ENCODE results near the gene STMP1. TPM values are rescaled to one million over a fixed set of nuclear protein-coding genes. Genes with fewer than 3 reads are reported as not detected.
A peak's percentile ranks its signal among the peaks of the same experiment; 100 is the strongest.

STMP1 gene
- total RNA-seq, 1 donor from 2014 or later: 46.3 TPM

DNA sequence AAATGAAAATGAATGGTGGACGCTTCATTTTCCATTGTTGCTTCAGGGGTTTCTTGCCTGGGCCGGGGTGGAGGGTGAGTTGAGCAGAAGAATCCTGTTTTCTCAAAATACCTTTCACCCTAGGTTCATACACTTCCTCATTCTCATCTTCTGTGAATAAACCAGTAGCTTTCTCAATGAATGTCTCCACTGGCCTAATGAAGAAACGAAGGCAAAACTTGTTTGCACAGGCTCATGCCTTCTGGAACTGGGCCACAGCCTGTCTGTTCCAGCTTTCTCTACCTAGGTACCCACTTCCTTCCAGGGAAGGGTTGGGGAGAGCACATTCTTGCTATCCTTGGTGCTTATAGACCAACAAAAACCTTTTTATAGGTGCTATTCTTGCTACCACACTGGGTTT, 21.3 kb downstream of the STMP1 start:
- H3K36me3 Mint-ChIP-seq: peaks cover 13% of the 10 kb centered on the region
- TF ChIP-seq, protein P1, sequence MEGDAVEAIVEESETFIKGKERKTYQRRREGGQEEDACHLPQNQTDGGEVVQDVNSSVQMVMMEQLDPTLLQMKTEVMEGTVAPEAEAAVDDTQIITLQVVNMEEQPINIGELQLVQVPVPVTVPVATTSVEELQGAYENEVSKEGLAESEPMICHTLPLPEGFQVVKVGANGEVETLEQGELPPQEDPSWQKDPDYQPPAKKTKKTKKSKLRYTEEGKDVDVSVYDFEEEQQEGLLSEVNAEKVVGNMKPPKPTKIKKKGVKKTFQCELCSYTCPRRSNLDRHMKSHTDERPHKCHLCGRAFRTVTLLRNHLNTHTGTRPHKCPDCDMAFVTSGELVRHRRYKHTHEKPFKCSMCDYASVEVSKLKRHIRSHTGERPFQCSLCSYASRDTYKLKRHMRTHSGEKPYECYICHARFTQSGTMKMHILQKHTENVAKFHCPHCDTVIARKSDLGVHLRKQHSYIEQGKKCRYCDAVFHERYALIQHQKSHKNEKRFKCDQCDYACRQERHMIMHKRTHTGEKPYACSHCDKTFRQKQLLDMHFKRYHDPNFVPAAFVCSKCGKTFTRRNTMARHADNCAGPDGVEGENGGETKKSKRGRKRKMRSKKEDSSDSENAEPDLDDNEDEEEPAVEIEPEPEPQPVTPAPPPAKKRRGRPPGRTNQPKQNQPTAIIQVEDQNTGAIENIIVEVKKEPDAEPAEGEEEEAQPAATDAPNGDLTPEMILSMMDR (IDR thresholded peaks at IDR 0.05; ENCODE audit: unreplicated experiment): no peak
- peak overlapping the region; percentile 57 for H3K27ac Mint-ChIP-seq
- H3K9me3 Mint-ChIP-seq: no peaks in the 10 kb centered on the region
- H3K27me3 Mint-ChIP-seq (ENCODE audit: low read depth): no peaks in the 10 kb centered on the region
- DNase-seq (ENCODE audit: low spot score in 2 of 2, unreplicated experiment in 2 of 2): no peak
- H3K4me3 Mint-ChIP-seq: no peak overlapping the region
- peaks cover 16% of the 10 kb centered on the region for H3K4me1 Mint-ChIP-seq

- Mint-ChIP-seq H3K27ac (peak overlapping the region; percentile 63), H3K36me3 (peaks cover 14% of the 10 kb centered on the region), H3K4me3 (no peak overlapping the region), H3K4me1 (peaks cover 12% of the 10 kb centered on the region), H3K27me3 (ENCODE audit: low read depth) (no peaks in the 10 kb centered on the region), H3K9me3 (no peaks in the 10 kb centered on the region)
- no peak for DNase-seq (ENCODE audit: low spot score in 2 of 2, unreplicated experiment in 2 of 2)
- TF ChIP-seq, protein P1 (IDR thresholded peaks at IDR 0.05; ENCODE audit: unreplicated experiment): no peak
These were observed 21.8 kb downstream of the STMP1 start for GRCh38 chr7:135684136-135684535.

DNA sequence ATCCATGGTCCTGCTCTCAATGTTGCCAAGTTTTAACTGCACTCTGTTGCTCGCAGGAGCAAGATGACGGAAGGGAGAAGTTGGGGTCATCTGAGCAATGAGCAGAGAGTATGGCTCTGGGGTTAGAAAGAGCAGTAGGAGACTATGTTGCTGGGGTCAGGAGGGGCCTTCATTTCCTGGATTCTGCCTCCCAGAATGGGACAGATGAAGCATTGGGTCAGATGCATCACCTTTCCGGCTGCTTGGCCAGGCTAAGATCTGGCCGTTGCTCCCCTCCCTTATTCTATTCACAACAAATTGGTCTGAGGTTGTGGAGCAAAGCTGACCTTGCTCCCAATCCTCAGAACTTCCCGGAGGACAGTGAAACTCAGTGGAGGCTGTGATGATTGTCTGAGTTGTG, 22.4 kb downstream of the STMP1 start:
- DNase-seq (ENCODE audit: low spot score in 2 of 2, unreplicated experiment in 2 of 2): no peak
- H3K4me1 Mint-ChIP-seq: peaks cover 12% of the 10 kb centered on the region
- H3K36me3 Mint-ChIP-seq: peaks cover 15% of the 10 kb centered on the region
- H3K9me3 Mint-ChIP-seq: no peaks in the 10 kb centered on the region
- H3K27me3 Mint-ChIP-seq (ENCODE audit: low read depth): no peaks in the 10 kb centered on the region
- peak overlapping the region; percentile 63 for H3K27ac Mint-ChIP-seq
- H3K4me3 Mint-ChIP-seq: no peak overlapping the region
- TF ChIP-seq, protein P1 (IDR thresholded peaks at IDR 0.05; ENCODE audit: unreplicated experiment): no peak

- Mint-ChIP-seq H3K36me3 (peaks cover 15% of the 10 kb centered on the region), H3K4me3 (no peak overlapping the region), H3K9me3 (no peaks in the 10 kb centered on the region), H3K27ac (no peak overlapping the region), H3K4me1 (peaks cover 12% of the 10 kb centered on the region), H3K27me3 (ENCODE audit: low read depth) (no peaks in the 10 kb centered on the region)
- TF ChIP-seq, protein P1 (IDR thresholded peaks at IDR 0.05; ENCODE audit: unreplicated experiment): no peak
- DNase-seq (ENCODE audit: low spot score in 2 of 2, unreplicated experiment in 2 of 2): no peak
These were observed 23.2 kb downstream of the STMP1 start for GRCh38 chr7:135685306-135686084.

DNA sequence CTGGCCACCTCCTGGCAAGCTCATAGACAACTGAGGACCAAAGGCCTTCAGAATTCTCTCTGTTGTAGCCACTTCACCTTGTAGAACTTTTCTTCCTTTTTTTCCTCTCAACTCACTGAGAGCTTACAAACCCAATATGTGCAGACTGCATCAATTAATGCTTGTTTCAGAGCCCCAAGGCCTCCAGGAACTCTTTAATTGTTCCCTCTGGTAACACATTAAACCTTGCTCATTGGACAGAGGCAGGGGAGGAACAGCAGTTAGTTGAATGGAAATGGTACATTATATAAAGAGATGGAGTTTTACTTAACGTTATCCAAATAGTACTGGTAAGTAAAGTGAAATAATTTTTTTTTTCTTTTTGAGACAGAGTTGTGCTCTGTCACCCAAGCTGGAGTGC, 25.2 kb downstream of the STMP1 start:
- H3K27me3 Mint-ChIP-seq (ENCODE audit: low read depth): no peaks in the 10 kb centered on the region
- H3K4me1 Mint-ChIP-seq: peaks cover 12% of the 10 kb centered on the region
- TF ChIP-seq, protein P1 (IDR thresholded peaks at IDR 0.05; ENCODE audit: unreplicated experiment): no peak
- H3K9me3 Mint-ChIP-seq: no peaks in the 10 kb centered on the region
- H3K27ac Mint-ChIP-seq: no peak overlapping the region
- no peak overlapping the region for H3K4me3 Mint-ChIP-seq
- H3K36me3 Mint-ChIP-seq: peaks cover 26% of the 10 kb centered on the region
- no peak for DNase-seq (ENCODE audit: low spot score in 2 of 2, unreplicated experiment in 2 of 2)
